K562 (cell line): ENCODE results near the gene VGF. TPM values are rescaled to one million over a fixed set of nuclear protein-coding genes. Genes with fewer than 3 reads are reported as not detected.
A peak's percentile ranks its signal among the peaks of the same experiment; 100 is the strongest.

Experiments
- DACH1 ChIP-seq: fragments of 450-650 bp; IDR thresholded peaks from 2 replicates; pipeline ENCODE4 v1.6.1; 2018; ENCODE audit not compliant: partially characterized antibody
- ESRRB ChIP-seq: fragments of 250-450 bp; sonication (Bioruptor Pico); IDR thresholded peaks from 2 replicates; pipeline ENCODE4 v1.5.0; 2020; ENCODE audit warnings: mild to moderate bottlenecking, moderate library complexity, borderline replicate concordance
- FOXA3 ChIP-seq, 2 experiments: fragments of 450-650 bp in 1 of 2; sonication (generic) in 1 of 2; formaldehyde crosslinking; IDR thresholded peaks in 1 of 2; conservative IDR thresholded peaks in 1 of 2; 2 replicates each; pipeline versions ENCODE4 v1.4.0 to v1.8.0; 2020 to 2022; ENCODE audit warnings: mild to moderate bottlenecking in 2 of 2, missing genetic modification reagents in 1 of 2
- GABPB1 ChIP-seq: sonication (generic); formaldehyde crosslinking; IDR thresholded peaks from 2 replicates; pipeline ENCODE4 v1.8.0; 2022; ENCODE audit warnings: mild to moderate bottlenecking, missing genetic modification reagents
- GTF2F1 ChIP-seq: IDR thresholded peaks from 2 replicates; pipeline ENCODE4 v1.6.1; 2011; ENCODE audit warnings: low read depth, low read length, improper control_type of control experiment
- HDAC1 ChIP-seq, 2 experiments: fragments of 450-650 bp; IDR thresholded peaks; 2 replicates each; pipeline ENCODE4 v1.6.1; 2016 to 2017; ENCODE audit warnings: inconsistent platforms in 1 of 2, mild to moderate bottlenecking in 1 of 2, moderate library complexity in 1 of 2
- MECOM ChIP-seq: fragments of 250-450 bp; sonication (Bioruptor Pico); IDR thresholded peaks from 2 replicates; pipeline ENCODE4 v1.8.0; 2022; ENCODE audit warnings: inconsistent platforms
- MED1 ChIP-seq: sonication (generic); formaldehyde crosslinking; IDR thresholded peaks from 2 replicates; pipeline ENCODE4 v1.8.1; 2023; ENCODE audit warnings: missing genetic modification reagents, borderline replicate concordance
- NCOA6 ChIP-seq: fragments of 450-650 bp; IDR thresholded peaks from 2 replicates; pipeline ENCODE4 v1.6.1; 2017; ENCODE audit warnings: mild to moderate bottlenecking
- NFE2 ChIP-seq: IDR thresholded peaks from 2 replicates; pipeline ENCODE4 v1.6.1; 2014; ENCODE audit warnings: antibody characterized with exemption, low read depth
- NRF1 ChIP-seq, 2 experiments: fragments of 450-650 bp; IDR thresholded peaks in 1 of 2; conservative IDR thresholded peaks in 1 of 2; 2 replicates each; pipeline ENCODE4 v1.6.1; 2014; ENCODE audit warnings: mild to moderate bottlenecking in 2 of 2
- RFX5 ChIP-seq: IDR thresholded peaks from 2 replicates; pipeline ENCODE4 v1.6.1; 2011; ENCODE audit warnings: low read depth, mild to moderate bottlenecking, improper control_type of control experiment, low read length
- SAFB ChIP-seq: fragments of 200-400 bp; formaldehyde crosslinking; IDR thresholded peaks from 2 replicates; pipeline ENCODE4 v1.6.1; 2017; ENCODE audit warnings: low read depth, low read length, borderline replicate concordance
- SRSF1 ChIP-seq: fragments of 200-400 bp; formaldehyde crosslinking; IDR thresholded peaks from 2 replicates; pipeline ENCODE4 v1.6.1; 2017; ENCODE audit warnings: mild to moderate bottlenecking, low read depth, low read length, moderate library complexity
- STAG1 ChIP-seq: sonication (generic); formaldehyde crosslinking; IDR thresholded peaks from 2 replicates; pipeline ENCODE4 v1.5.0; 2020; ENCODE audit warnings: missing genetic modification reagents, borderline replicate concordance
- TGIF2 ChIP-seq: sonication (generic); formaldehyde crosslinking; IDR thresholded peaks from 2 replicates; pipeline ENCODE4 v1.8.1; 2022; ENCODE audit warnings: mild to moderate bottlenecking, missing genetic modification reagents, moderate library complexity
- THRA ChIP-seq: fragments of 450-650 bp; IDR thresholded peaks from 2 replicates; pipeline ENCODE4 v1.6.1; 2017; ENCODE audit warnings: mild to moderate bottlenecking, moderate library complexity
- THRAP3 ChIP-seq: fragments of 450-650 bp; IDR thresholded peaks from 2 replicates; pipeline ENCODE4 v1.6.1; 2016; ENCODE audit warnings: mild to moderate bottlenecking, inconsistent platforms, borderline replicate concordance
- ZSCAN32 ChIP-seq: fragments of 450-650 bp; formaldehyde crosslinking; IDR thresholded peaks from 2 replicates; pipeline ENCODE4 v1.4.0; 2020; ENCODE audit warnings: mild to moderate bottlenecking, moderate library complexity
- polyA plus RNA-seq, 8 experiments: library from polyadenylated mRNA; depleted of rRNA in 4 of 8; stranded (reverse) in 5 of 8; unstranded in 3 of 8; fragments of >200 nt; fragmentation: Nextera tagmentation in 2 of 8; fragmentation: Illumina TruSeq in 1 of 8; extraction: Ambion mirVana in 2 of 8; extraction: Trizol in 1 of 8; gene quantifications; 2 replicates each; pipeline versions ENCODE4 v1.2.1 to v1.2.3, GENCODE V29; 2011 to 2014; ENCODE audit warnings: inconsistent platforms in 1 of 8, missing spikeins in 1 of 8
- total RNA-seq, 7 experiments: library from RNA; depleted of rRNA in 6 of 7; stranded (reverse); fragments of >200 nt in 6 of 7; fragmentation: Illumina TruSeq in 2 of 7; extraction: Trizol in 2 of 7; gene quantifications; 2 replicates each; pipeline versions ENCODE4 v1.2.1 to v1.2.3, GENCODE V29; 2011 to 2021; ENCODE audit warnings: low replicate concordance in 1 of 7
- TF ChIP-seq, protein P1 (sequence below), 2 experiments: IDR thresholded peaks; 2 replicates each; pipeline ENCODE4 v1.6.1; 2012; ENCODE audit warnings: improper control_type of control experiment in 2 of 2, low read depth in 2 of 2, low read length in 2 of 2, borderline replicate concordance in 1 of 2
- TF ChIP-seq, protein P2 (sequence below): sonication (generic); formaldehyde crosslinking; IDR thresholded peaks from 2 replicates; pipeline ENCODE4 v1.8.0; 2022; ENCODE audit warnings: missing genetic modification reagents, mild to moderate bottlenecking, moderate library complexity, borderline replicate concordance
- TF ChIP-seq, protein P3 (sequence below), 2 experiments: fragments of 450-650 bp; conservative IDR thresholded peaks; 2 replicates each; pipeline ENCODE4 v1.6.1; 2017; ENCODE audit warnings: mild to moderate bottlenecking in 2 of 2, moderate library complexity in 2 of 2

VGF gene
- total and polyA plus RNA-seq, 9 of the 15 experiments (the other 6 are each of a cell fraction or from before 2014, with no cell fraction given) = 0.03 to 5.7 (median 0.34) TPM

DNA sequence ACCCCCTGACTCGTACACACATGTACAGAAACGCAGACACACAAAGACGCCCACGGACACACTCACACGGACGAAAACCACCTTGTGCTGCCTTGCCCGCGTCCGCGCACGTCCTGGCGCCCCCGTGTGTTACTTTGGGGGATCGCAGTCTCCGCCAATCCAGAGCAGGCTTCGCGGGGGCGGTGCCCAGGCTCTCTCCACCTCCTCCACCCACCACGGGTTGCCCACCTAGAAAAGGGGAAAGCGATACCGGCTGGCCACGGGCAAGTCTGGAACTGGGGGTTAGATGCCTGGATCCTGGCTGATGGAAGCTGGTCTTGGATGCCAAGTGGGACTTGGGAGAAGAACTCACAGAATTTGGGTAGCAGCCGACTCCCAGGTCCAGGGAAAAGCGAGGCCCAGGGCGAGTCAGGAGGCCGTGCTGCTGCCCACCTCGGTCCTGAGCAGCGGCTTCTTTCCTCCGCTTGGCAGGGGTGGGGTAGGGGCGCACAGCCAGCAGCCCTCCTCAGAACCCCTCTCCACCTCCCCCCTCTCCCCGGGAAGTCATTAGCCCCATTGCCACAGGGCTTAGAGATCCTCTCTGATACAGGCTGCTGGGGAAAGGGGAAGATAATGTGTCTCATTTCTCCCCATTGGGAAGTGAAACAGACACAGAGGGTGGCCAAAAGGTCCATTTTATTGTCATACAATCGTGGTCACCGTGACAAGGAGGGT is 4.6 kb upstream of the VGF start (continued):
- TF ChIP-seq, protein P1, sequence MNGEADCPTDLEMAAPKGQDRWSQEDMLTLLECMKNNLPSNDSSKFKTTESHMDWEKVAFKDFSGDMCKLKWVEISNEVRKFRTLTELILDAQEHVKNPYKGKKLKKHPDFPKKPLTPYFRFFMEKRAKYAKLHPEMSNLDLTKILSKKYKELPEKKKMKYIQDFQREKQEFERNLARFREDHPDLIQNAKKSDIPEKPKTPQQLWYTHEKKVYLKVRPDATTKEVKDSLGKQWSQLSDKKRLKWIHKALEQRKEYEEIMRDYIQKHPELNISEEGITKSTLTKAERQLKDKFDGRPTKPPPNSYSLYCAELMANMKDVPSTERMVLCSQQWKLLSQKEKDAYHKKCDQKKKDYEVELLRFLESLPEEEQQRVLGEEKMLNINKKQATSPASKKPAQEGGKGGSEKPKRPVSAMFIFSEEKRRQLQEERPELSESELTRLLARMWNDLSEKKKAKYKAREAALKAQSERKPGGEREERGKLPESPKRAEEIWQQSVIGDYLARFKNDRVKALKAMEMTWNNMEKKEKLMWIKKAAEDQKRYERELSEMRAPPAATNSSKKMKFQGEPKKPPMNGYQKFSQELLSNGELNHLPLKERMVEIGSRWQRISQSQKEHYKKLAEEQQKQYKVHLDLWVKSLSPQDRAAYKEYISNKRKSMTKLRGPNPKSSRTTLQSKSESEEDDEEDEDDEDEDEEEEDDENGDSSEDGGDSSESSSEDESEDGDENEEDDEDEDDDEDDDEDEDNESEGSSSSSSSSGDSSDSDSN (IDR thresholded peaks at IDR 0.05; ENCODE audit: borderline replicate concordance in 1 of 2, low read depth in 2 of 2, low read length in 2 of 2) = no peak
- TF ChIP-seq ZSCAN32 (CRISPR knock-in tag) (no peak), NRF1 (conservative IDR thresholded peaks at IDR 0.05 in 1 of 2, IDR thresholded peaks at IDR 0.05 in 1 of 2) (peak; percentile 57 to 68; a peak in 3 of 4 replicates), RFX5 (no peak), FOXA3 (CRISPR knock-in tag; conservative IDR thresholded peaks at IDR 0.05 in 1 of 2, IDR thresholded peaks at IDR 0.05 in 1 of 2) (no peak), GABPB1 (no peak), ESRRB (CRISPR knock-in tag) (no peak), GTF2F1 (no peak), TGIF2 (CRISPR knock-in tag) (no peak), NCOA6 (no peak), SAFB (peak; percentile 58; the same call in 1 of the 2 replicates), STAG1 (CRISPR knock-in tag) (peak; percentile 14; the same call in 1 of the 2 replicates), HDAC1 (IDR thresholded peaks at IDR 0.05) (0 out of 4 replicates have a peak, but pooled peaks of 1 of the 2 experiments have one; percentile 23), MECOM (CRISPR knock-in tag) (no peak), DACH1 (no peak), SRSF1 (no peak), THRA (no peak), MED1 (CRISPR knock-in tag) (no peak), NFE2 (no peak), THRAP3 (no peak)
- TF ChIP-seq, protein P2, sequence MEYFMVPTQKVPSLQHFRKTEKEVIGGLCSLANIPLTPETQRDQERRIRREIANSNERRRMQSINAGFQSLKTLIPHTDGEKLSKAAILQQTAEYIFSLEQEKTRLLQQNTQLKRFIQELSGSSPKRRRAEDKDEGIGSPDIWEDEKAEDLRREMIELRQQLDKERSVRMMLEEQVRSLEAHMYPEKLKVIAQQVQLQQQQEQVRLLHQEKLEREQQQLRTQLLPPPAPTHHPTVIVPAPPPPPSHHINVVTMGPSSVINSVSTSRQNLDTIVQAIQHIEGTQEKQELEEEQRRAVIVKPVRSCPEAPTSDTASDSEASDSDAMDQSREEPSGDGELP (CRISPR knock-in tag) = peak; percentile 49; the same call in 1 of the 2 replicates
- TF ChIP-seq, protein P3, sequence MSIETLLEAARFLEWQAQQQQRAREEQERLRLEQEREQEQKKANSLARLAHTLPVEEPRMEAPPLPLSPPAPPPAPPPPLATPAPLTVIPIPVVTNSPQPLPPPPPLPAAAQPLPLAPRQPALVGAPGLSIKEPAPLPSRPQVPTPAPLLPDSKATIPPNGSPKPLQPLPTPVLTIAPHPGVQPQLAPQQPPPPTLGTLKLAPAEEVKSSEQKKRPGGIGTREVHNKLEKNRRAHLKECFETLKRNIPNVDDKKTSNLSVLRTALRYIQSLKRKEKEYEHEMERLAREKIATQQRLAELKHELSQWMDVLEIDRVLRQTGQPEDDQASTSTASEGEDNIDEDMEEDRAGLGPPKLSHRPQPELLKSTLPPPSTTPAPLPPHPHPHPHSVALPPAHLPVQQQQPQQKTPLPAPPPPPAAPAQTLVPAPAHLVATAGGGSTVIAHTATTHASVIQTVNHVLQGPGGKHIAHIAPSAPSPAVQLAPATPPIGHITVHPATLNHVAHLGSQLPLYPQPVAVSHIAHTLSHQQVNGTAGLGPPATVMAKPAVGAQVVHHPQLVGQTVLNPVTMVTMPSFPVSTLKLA (conservative IDR thresholded peaks at IDR 0.05) = no peak
